SU-DHL-6 (cell line): ENCODE measurements around the gene ARMH2.

Experiments
- EZH2phosphoT487 ChIP-seq: fragments of 200-600 bp; sonication (generic), shearing (Covaris generic); conservative IDR thresholded peaks from 2 replicates; pipeline ENCODE4 v1.6.1; 2018; ENCODE audit warnings: mild to moderate bottlenecking, antibody characterized with exemption, low read length, moderate library complexity, mixed read lengths
- TF ChIP-seq, protein P1 (sequence below): fragments of 200-600 bp; sonication (generic); IDR thresholded peaks from one replicate; pipeline ENCODE4 v1.5.1; 2017; ENCODE audit warnings: antibody characterized with exemption, mild to moderate bottlenecking, low read length, moderate library complexity; ENCODE audit not compliant: insufficient read depth, poor library complexity, severe bottlenecking

GRCh38 chr6:24838081-24838480 lies 39.4 kb upstream of the ARMH2 start:
- TF ChIP-seq, protein P1, sequence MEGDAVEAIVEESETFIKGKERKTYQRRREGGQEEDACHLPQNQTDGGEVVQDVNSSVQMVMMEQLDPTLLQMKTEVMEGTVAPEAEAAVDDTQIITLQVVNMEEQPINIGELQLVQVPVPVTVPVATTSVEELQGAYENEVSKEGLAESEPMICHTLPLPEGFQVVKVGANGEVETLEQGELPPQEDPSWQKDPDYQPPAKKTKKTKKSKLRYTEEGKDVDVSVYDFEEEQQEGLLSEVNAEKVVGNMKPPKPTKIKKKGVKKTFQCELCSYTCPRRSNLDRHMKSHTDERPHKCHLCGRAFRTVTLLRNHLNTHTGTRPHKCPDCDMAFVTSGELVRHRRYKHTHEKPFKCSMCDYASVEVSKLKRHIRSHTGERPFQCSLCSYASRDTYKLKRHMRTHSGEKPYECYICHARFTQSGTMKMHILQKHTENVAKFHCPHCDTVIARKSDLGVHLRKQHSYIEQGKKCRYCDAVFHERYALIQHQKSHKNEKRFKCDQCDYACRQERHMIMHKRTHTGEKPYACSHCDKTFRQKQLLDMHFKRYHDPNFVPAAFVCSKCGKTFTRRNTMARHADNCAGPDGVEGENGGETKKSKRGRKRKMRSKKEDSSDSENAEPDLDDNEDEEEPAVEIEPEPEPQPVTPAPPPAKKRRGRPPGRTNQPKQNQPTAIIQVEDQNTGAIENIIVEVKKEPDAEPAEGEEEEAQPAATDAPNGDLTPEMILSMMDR: no peak
- TF ChIP-seq EZH2phosphoT487: no peak
